HG02588 (cell line): Measurements from ENCODE around the gene KRTAP10-11.
"Not testable (repeated sequence)": the region's sequence is repeated elsewhere in the genome, so short reads cannot be mapped to it uniquely, and the experiment has no call there.

ENCODE experiments used
- ATAC-seq: cut with Tn5 transposase; IDR thresholded peaks from one replicate; pipeline ENCODE4 v1.9.1; 2021; ENCODE audit warnings: mild to moderate bottlenecking, moderate library complexity; ENCODE audit not compliant: unreplicated experiment

The KRTAP10-11 gene, protein sequence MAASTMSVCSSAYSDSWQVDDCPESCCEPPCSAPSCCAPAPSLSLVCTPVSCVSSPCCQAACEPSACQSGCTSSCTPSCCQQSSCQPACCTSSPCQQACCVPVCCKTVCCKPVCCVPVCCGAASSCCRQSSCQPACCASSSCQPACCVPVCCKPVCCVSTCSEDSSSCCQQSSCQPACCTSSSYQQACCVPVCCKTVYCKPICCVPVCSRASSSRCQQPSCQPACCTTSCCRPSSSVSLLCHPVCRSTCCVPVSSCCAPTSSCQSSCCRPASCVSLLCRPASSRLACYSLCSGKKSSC

DNA sequence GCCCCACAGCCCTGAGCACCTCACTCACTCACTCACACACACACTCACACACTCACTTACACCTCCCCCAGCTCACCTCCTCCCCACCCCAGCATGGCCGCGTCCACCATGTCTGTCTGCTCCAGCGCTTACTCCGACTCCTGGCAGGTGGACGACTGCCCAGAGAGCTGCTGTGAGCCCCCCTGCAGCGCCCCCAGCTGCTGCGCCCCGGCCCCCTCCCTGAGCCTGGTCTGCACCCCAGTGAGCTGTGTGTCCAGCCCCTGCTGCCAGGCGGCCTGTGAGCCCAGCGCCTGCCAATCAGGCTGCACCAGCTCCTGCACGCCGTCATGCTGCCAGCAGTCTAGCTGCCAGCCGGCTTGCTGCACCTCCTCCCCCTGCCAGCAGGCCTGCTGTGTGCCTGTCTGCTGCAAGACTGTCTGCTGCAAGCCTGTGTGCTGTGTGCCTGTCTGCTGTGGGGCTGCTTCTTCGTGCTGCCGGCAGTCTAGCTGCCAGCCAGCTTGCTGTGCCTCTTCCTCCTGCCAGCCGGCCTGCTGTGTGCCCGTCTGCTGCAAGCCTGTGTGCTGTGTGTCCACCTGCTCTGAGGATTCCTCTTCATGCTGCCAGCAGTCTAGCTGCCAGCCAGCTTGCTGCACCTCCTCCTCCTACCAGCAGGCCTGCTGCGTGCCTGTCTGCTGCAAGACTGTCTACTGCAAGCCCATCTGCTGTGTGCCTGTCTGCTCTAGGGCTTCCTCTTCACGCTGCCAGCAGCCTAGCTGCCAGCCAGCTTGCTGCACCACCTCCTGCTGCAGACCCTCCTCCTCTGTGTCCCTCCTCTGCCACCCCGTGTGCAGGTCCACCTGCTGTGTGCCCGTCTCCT is at the start of gene KRTAP10-11:
Gene KRTAP10-11 (plus strand): TSS at position 49 of the 856 bp plus-strand sequence. CDS start 45 bp downstream, at position 94.
- ATAC-seq, result not testable (repeated sequence)

DNA sequence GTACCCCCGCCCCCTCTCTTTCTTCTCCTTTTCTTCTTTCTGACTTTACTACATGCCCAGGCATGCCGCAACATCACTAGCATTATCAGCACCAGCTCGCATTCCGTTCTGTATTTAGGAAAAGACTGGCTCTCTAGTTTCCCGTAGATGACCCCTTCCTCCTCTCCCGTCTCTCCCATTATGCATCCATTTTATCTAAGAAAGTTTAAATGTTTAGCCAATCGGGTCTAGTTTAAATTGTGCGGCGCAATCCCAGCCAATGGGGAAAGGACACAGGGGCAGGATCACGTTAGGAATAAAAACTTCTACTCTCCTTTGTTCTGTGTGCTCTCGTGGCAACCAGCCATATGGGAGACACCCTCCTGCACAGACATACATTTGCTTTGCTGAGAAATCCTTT is 48.2 kb upstream of the KRTAP10-11 start:
- ATAC-seq, result no peak

DNA sequence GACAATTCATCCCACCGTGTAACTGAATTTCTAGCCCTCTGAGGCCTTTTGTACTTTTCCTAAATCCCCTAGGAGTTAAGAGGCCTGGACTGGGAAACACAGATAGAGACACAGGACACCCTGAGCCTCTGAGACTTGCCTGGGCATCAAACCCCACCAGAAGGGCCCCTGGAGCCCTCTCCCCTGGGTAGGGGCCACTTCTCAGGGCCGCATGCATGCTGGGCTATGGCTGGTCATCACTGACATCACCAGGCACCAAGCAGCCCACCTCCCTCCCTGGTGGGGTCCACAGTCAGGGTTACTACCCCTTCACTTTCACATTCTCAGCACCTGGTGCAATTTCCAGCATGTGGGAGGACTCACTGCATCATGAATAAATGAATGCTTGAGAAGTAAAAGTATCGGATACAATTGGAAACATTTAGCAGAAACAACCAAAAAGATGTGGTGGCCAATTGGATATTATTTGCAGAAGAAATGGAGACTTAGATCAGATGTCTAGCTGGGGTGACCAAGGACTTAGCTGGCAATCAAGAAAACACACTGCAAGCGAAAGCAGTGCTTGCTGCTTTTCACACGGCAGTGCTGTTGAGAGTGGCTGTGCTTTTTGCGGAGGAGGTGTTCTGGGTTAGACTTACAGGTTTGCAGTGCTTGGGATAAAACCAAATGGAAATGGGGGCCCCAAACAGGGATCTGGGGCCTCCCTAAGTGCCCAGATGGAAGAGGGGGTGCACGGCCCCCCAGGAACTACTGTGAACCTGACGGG is 46.8 kb upstream of the KRTAP10-11 start:
- no peak for ATAC-seq

DNA sequence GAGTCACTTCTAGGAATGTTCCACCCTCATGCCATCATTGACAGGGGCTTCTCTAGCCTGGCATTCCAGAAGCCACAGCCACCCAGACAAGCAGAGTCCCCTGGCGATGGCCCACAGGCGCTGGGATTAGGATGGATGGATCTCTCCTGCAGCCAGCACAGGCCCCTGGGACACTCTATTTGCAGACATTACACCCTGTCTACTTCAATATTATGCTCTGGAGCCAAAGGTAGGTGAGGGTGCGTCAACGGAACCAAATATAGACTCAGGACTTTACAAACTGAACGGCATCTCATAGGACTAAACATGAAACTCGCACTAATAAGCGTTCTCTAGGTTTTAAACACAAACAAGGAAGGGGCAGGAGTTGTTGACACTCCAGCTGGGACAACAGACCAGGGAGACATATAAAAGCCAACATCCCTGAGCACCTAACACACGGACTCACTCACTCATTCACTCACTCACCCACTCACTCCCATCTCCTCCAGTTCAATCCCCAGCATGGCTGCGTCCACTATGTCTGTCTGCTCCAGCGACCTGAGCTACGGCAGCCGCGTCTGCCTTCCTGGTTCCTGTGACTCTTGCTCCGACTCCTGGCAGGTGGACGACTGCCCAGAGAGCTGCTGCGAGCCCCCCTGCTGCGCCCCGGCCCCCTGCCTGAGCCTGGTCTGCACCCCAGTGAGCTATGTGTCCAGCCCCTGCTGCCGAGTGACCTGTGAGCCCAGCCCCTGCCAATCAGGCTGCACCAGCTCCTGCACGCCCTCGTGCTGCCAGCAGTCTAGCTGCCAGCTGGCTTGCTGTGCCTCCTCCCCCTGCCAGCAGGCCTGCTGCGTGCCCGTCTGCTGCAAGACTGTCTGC is 45.9 kb upstream of the KRTAP10-11 start, which contains the start of gene KRTAP10-7:
Gene KRTAP10-7 (plus strand): TSS at position 480 of the 861 bp plus-strand sequence. CDS start 25 bp downstream, at position 505.
- ATAC-seq, result not testable (repeated sequence)

DNA sequence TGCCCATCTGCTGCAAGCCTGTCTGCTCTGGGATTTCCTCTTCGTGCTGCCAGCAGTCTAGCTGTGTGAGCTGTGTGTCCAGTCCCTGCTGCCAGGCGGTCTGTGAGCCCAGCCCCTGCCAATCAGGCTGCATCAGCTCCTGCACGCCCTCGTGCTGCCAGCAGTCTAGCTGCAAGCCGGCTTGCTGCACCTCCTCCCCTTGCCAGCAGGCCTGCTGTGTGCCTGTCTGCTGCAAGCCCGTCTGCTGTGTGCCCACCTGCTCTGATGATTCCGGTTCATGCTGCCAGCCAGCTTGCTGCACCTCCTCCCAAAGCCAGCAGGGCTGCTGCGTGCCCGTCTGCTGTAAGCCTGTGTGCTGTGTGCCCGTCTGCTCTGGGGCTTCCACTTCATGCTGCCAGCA is 45.1 kb upstream of the KRTAP10-11 start:
- not testable (repeated sequence) for ATAC-seq

DNA sequence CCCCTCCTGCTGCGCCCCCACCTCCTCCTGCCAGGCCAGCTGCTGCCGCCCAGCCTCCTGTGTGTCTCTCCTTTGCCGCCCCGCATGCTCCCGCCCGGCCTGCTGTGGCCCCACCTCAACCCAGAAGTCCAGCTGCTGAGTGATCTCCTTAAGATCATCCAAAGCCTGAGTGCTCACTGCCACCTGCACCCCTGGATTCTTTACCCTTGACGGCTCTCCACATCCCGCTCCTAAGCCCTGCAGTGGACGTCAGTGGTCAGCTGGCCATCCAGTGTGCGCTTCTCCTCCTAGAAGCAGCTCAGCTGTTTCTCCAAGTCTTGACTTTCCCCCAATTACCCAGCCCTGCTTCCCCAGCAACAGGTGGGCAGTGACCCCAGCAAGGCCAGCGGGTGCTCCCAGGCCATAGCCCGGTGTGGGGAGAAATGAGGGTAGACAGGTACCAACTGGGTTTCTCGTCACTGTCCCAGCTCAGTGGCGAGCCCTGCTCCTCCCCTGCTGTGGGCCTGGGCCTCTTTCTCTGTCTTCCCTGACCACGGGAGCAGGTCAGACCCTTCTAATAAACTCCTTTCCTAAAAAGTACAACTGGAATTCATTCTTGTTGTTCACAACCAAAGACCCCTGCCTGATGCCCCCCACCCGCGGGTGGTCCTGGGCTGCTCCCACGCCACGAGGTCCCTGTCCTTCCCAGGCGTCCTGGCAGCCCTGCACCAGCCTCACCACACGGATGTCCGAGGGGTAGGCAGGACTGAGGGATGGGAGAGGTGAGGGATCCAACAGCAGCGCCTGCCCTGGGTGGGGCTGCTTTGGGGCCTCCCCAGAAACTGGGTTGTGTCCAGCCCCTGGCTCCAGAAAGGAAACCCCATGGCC is 44.4 kb upstream of the KRTAP10-11 start:
- ATAC-seq, result no peak

DNA sequence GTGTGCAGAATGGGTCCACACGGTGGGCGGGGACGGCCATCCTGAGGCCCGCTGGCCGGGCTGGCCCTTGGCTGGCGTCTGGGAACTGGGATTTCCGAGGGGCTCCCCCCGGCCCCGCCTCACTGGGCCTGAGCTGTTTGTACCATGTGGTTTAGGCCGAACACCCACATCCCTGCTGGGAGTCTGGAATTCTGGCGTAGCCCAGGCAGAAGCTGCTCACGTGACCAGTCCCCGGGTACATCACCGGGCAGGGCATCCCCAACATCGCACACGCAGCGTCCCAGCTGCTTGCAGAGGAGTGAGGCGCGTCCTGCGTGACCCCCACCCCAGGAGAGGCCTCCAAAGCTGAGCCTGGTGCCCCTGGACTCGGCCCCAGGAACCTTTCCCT is 43.8 kb upstream of the KRTAP10-11 start:
- no peak for ATAC-seq

DNA sequence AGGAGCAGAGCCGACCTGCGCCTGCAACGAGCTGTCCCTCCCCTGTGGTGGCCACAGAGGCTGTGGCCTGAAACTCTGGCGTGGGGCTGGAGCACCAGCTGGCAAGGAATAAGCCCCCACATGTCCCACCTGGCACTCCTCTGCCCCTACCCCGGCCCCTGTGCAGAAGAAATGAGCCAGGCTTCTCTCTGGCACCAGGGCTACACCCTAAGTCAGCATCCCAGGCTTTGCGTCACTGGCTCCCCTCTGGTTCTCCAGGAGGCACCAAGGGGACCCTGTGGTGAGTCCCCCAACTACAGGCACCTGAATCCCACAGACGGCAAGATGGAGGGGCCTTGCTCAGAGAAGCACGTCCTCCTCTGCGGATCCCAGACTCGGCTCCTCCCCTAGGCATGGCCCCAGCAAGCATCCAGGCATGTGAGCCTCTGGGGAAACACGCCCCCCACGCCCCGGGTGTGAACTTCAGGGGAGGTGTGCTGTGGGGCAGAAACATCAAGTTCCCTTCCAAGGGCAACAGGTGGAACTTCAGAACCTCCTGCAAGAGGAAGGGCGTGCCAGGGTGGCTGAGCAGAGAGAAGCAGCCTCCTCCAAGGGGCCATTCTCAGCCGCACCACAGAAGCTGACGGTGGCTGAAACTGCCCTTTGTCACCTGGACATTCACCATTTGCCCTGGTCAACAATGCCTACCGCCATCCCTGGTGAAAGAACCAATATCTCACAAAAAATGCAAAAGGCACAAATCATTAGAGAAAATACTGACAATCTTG is 42.9 kb upstream of the KRTAP10-11 start:
- ATAC-seq, result no peak

DNA sequence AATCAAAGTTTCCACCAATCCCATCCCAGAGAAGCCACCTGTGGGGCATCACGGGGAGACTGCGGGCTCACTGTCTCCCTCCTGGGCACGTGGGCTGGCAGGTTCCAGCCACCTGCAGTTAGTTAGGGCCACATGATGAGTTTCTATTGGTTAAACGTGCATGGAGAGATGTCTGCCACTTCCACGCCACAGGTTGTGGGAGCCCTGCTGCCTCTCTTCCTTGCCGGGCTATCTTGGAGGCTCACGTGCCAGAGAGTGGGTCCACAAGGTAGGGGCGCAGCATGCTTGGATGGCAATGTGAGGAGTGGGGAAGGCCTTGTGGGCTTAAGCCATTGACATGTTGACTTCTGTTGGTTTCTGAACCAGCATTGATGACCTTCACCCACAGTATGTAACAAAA is 42.3 kb upstream of the KRTAP10-11 start:
- no peak for ATAC-seq

DNA sequence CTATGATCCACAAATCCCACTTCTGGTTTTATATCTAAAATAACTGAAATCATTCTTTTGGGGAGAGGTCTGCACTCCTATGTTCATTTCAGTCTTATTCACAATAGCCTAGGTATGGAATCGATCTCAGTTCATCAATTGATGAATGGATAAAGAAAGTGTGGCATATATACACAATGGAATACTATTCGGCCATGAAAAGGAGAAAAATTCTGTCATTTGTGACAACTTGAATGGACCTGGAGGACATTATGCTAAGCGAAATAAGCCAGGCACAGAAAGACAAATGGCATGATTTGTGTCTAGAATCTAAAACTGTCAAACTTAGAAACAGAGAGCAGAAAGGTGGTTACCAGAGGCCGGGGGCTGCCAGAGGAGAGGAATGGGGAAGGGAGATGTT is 39.7 kb upstream of the KRTAP10-11 start:
- ATAC-seq, result no peak

DNA sequence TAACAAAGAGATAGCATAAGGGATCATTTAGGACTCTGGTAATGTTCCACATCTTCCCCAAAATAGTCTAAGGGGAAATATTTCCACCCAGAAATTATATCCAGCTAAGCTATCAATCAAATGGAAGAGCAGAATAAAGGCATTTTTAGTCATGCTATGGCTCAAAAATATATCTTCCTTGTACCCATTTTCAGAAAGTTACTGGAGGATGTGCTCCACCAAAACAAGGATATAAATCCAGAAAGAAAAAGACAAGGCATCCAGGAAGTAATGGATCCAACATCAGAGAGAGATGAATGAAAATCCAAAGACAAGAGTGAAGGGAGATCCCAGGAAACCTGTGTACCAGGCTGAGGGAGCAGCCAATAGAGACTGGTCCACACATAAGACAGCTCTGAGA is 37.0 kb upstream of the KRTAP10-11 start:
- no peak for ATAC-seq

DNA sequence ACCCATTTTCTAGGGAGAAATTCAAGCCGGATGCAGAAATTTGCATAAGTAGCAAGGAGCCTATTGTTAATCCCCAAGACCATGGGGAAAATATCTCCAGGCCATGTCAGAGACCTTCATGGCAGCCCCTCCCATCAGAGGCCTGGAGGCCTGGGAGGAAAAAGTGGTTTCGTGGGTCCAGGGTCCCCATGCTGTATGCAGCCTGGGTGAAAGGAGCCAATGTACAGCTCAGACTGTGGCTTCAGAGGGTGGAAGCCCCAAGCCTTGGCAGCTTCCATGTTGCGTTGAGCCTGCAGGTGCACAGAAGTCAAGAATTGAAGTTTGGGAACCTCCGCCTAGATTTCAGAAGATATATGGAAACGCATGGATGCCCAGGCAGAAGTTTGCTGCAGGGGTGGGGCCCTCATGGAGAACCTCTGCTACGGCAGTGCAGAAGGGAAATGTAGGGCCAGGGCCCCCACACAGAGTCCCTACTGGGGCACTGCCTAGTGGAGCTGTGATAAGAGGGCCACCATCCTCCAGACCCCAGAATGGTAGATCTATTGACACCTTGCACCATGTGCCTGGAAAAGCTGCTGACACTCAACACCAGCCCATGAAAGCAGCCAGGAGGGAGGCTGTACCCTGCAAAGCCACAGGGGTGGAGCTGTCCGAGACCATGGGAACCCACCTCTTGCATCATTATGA is 35.9 kb upstream of the KRTAP10-11 start:
- not testable (repeated sequence) for ATAC-seq

DNA sequence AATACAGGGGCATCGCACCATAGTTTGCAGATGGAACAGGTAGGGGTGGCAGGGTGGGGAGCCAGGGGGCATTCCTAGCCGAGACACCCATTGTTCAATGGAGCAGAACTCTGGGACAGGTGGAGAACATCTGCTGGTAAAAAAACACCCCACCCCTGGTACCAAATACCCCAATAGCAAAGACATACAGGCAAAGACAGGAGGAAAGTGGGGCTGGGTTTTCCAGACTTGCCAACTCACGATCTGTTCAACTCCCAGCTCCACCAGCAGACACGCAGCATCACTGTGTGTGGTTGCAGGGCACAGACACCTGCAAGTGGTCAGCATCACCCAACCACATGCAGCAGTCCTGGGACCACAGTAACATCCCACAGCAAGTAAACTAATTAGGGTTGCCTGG is 34.7 kb upstream of the KRTAP10-11 start:
- ATAC-seq, result no peak

DNA sequence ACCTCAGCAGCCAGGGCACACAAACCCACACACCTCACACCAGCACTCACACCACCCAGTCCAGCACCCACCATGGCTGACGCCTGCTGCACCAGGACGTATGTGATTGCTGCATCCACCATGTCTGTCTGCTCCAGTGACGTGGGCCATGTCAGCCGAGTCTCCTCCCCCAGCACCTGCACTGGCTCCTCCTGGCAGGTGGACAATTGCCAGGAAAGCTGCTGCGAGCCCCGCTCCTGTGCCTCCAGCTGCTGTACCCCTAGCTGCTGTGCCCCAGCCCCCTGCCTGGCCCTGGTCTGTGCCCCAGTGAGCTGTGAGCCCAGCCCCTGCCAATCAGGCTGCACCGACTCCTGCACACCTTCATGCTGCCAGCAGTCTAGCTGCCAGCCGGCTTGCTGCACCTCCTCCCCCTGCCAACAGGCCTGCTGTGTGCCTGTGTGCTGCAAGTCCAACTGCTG is 34.2 kb upstream of the KRTAP10-11 start, which contains the start of gene KRTAP10-8:
Gene KRTAP10-8 (plus strand): TSS at position 51 of the 458 bp plus-strand sequence. CDS start 22 bp downstream, at position 73.
- ATAC-seq, result no peak

DNA sequence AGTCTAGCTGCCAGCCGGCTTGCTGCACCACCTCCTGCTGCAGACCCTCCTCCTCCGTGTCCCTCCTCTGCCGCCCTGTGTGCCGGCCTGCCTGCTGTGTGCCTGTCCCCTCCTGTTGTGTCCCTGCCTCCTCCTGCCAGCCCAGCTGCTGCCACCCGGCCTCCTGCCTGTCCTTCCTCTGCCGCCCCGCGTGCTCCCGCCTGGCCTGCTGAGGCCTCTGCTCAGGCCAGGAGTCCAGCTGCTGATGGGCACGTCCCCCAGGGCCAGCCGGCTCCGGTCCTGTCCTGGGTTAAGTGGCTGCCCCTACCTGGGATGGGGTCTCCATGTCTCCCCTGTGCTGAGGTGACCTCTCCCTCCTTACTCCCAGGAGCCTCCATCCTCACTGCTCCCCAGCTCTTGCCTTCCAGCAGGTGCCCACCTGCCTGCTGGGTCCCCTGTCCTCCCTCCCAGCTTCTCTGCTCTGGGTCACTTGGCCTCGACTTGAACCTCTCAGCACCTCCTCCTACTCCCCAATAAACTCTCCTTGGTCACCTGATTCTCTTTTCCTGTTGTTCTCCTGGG is 33.5 kb upstream of the KRTAP10-11 start:
- ATAC-seq, result no peak

DNA sequence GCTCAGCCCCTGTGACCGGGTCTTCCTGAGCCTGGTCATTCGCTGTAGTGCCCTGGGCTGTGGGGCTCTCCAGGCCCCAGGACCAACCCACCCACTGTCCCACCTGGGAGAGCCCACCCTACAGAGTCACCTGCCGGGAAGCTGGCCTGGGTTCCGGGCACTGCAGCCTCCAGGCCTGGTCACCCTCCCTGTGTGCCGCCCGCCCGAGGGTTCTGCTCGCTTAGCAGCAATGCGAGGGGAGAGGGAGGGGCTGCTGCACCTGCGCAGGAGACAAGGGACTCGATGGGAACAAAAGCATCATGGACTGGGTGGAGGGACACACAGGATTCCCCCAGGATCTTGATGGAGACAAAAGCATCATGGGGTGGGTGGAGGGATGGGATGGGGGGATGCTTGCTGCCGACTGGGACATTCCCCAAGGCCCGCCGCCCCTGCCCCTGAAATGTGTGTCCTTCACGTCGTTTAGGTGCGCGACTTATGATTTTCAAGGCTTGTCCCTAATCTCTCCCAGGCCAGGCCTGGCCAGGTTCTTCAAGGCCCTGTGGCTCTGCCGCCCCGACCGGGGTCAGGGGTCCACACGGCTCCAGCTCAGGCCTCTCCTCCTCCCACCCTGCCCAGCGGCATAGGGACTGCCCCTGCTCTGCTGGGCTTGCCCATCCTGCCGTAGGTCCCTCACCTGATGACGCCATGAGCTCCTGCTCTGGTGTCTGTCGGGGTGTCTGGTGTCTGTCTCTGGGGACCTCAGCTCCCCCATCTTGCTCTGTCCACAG is 32.6 kb upstream of the KRTAP10-11 start:
- no peak for ATAC-seq

DNA sequence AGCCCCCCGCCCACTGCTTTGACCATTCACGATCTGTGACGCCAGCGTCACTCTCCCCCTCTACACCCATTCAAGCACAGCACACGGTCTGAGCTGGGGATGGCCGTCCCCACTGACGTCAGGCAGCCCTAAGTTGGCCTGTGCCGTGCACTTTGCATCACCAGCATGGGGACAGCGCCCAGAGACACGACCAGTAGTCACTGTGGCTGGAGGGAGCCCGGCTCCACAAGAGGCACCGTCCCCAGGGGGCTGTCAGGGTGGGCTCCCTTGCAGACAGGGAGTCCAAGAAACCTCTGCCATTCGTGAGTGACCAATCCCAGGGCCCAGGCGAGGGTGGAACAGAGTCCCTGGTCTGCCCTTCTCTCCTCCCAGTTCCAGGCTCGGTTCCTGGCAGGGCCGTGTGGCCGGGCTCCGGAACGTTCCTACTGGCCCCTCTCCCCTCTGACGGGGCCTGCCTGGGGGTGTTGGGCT is 32.0 kb upstream of the KRTAP10-11 start:
- no peak for ATAC-seq
